SIG-M5 (cell line): ENCODE measurements around the gene DLEC1.

Source experiments
- DNase-seq: peaks from one replicate; lab custom pipeline; 2025; lab: John Stamatoyannopoulos, UW

DLEC1 gene, protein sequence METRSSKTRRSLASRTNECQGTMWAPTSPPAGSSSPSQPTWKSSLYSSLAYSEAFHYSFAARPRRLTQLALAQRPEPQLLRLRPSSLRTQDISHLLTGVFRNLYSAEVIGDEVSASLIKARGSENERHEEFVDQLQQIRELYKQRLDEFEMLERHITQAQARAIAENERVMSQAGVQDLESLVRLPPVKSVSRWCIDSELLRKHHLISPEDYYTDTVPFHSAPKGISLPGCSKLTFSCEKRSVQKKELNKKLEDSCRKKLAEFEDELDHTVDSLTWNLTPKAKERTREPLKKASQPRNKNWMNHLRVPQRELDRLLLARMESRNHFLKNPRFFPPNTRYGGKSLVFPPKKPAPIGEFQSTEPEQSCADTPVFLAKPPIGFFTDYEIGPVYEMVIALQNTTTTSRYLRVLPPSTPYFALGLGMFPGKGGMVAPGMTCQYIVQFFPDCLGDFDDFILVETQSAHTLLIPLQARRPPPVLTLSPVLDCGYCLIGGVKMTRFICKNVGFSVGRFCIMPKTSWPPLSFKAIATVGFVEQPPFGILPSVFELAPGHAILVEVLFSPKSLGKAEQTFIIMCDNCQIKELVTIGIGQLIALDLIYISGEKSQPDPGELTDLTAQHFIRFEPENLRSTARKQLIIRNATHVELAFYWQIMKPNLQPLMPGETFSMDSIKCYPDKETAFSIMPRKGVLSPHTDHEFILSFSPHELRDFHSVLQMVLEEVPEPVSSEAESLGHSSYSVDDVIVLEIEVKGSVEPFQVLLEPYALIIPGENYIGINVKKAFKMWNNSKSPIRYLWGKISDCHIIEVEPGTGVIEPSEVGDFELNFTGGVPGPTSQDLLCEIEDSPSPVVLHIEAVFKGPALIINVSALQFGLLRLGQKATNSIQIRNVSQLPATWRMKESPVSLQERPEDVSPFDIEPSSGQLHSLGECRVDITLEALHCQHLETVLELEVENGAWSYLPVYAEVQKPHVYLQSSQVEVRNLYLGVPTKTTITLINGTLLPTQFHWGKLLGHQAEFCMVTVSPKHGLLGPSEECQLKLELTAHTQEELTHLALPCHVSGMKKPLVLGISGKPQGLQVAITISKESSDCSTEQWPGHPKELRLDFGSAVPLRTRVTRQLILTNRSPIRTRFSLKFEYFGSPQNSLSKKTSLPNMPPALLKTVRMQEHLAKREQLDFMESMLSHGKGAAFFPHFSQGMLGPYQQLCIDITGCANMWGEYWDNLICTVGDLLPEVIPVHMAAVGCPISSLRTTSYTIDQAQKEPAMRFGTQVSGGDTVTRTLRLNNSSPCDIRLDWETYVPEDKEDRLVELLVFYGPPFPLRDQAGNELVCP (N-terminal part only)

DNA sequence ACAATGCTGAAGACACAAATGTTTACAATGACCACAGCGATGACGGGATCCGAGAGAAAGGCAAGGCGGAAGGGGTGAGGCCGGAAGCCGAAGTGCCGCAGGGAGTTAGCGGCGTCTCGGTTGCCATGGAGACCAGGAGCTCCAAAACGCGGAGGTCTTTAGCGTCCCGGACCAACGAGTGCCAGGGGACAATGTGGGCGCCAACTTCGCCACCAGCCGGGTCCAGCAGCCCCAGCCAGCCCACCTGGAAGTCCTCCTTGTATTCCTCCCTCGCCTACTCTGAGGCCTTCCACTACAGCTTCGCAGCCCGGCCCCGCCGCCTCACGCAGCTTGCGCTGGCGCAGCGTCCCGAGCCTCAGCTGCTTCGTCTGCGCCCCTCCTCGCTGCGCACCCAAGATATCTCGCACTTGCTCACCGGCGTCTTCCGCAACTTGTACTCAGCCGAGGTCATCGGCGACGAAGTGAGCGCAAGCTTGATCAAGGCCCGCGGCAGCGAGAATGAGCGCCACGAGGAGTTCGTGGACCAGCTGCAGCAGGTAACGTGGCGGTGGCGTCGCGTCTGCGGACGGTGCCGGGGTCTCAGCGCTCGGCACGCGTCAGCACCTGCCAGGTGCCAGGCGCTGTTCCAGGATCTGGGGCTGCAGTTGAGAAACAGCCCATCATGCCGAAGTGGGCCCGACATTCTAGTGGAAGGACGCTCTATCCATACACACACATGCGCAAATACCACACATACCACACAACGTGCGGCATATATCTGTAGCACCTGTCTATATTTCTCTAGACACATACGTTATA is at the start of gene DLEC1:
TSS of gene DLEC1 (plus strand) at position 108 of the 798 bp plus-strand sequence. CDS start at position 126, 18 bp downstream.
- DNase-seq = no peak

DNA sequence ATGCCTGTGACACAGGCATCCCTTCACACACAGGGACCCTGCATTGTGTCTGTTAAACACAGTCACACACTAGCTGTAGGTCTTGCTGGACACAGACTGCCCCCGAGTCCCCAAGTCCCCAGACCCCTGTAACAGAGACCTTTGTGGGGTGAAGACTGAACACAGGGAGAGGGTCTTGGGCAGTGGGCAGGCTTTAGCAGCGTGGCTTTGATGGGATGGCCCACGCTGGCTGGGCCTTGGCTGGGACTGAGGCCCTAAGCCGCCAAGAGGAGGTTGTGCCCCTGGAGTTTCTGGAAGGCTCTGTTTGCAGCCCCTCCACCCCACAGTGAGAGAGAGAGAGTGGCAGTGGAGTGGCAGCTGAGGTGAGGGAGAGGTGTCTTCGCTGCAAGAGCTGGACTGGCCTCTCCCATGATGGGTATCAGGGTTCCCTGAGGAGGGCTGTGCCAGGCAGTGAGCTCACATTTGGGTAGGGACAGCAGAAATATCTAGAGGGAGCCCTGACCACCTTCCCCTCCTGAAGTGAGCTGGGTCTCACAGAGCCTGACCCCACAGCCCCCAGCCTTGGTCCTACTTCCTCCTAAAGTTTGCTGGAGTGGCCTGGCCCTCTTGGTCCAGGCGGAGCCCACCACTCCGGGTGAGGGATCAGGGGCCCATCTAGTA is 49.1 kb upstream of the DLEC1 start:
- no peak for DNase-seq

DNA sequence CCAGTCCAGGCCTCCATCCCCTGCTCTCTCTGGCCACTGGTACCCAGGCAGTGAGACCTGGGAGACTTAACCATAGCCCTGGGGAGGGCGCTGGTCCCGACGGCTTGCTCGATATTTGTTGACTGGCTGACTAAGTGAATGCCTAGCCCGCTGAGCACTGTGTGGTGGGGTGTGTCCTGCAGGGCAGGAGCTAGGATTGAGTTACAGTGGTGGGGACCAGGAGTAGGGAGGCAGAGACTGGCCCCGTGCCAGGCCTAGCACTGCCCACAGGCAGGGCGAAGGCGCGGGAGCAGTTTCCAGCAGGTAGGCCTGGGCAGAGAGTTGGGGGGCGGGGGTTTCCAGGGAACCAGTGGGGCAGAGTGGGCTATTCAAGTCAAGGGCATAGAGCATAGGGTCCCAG is 48.5 kb upstream of the DLEC1 start, which contains the start of gene VILL:
TSS of gene VILL (plus strand) at position 260 of the 400 bp plus-strand sequence. CDS start 2,887 bp downstream, outside the sequence.
- DNase-seq = no peak

DNA sequence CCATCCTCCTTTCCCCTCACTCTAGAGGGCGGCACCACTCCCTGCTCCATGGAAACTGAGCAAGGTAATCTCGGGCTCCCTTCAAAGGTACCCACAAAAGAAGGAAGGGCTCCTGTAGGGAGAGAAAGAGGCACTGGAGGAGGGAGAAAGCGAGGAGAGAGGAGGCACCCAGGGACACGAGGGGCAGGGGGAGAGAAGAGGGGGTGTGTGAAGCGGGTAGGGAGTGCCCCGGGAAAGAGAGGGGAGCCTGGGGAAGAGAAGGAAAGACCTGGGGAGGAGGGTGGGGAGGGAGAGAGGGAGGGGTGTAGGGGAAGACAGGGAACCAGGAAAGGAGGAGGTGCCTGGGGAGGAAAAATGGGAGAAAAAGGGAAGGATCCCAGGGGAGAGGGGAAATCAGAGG is 47.9 kb upstream of the DLEC1 start:
- no peak for DNase-seq

DNA sequence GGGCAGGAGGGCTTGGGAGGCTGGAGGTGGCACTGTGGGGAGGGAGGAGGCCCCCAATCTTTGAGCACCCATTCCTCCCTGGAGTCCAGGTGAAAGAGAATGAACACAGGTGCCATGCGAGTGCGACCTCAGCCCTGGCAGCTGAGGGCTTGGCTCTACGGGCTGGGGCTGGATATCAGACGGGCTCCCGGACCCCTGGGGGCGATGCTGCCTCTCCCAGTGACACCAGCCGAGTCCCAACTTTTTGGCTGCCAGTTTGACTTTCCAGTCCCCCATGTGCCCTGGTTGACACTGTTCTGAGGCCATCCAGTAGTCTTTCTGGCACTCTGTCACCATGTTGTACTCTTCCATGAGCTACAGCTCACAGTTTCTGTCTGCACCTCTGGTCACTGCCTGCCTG is 47.2 kb upstream of the DLEC1 start:
- DNase-seq = no peak

DNA sequence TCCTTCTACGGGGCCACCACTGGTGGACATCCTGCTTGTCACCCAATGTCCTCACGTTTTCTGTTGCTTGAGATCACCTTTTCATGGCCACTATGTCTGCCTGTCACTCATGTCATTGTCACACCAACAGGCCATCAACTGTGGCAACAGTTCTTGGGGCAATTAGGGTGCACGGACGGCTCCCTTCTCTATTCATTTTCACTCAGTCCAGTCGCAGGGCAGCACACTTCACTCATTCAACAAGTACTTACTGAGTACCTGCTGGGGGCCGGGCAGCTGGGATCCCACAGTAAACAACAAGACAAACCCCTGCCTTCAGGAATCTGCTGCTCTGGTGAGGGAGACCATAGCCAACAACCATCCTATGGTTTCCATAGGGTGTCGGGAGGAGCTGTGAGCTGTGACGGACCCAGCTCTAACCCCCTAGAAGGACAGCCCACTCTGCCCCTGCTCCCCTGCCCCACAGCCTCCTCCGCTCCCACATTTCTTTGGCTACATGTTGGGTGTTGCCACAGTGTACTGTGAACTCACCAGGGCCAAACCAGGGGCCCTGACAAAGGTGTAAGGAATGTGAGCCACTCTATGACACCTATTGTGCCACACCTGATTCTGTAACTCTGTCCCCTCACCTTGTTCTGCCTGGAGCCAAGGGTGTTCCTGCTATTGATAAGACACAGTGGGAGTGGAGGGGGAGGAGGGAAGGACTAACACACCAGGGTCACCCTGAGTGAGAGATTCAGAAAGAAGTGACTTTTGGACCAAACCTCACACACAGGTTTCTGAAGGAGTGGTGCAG is 46.5 kb upstream of the DLEC1 start:
- no peak for DNase-seq

DNA sequence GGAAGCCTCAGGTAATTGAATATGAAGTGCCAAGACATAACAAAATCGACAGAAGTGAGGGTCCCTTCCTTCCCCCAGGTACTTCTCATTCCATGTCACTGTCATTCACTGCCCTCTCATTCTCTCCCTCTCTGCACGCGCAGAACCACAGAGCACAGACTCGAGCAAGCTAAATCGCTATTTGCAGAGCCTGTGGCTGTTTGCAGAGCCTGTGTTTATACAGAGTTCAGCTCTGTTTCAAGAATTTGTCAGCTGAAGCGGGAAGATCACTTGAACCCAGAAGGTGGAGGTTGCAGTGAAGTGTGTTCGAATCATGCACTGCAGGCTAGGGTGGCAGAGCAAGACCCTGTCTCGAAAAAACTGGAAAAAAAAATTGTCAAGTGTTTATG is 45.9 kb upstream of the DLEC1 start:
- no peak for DNase-seq

DNA sequence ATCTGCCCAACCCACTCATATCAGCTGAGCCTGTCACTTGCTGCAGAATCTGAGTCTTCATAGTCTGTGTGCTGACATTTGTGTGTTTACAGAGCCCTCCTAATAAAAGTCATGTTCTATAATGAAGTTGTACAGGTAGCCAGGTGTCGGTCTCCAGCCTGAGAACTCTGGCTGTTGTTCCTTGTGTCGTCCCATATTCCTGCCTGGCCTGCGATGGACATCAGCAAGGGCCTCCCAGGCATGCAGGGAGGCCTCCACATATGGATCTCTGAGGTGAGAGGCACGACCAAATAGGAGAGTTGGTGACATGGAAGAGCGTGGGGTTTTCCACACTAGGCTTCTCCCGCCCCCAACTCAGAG is 45.6 kb upstream of the DLEC1 start:
- no peak for DNase-seq

DNA sequence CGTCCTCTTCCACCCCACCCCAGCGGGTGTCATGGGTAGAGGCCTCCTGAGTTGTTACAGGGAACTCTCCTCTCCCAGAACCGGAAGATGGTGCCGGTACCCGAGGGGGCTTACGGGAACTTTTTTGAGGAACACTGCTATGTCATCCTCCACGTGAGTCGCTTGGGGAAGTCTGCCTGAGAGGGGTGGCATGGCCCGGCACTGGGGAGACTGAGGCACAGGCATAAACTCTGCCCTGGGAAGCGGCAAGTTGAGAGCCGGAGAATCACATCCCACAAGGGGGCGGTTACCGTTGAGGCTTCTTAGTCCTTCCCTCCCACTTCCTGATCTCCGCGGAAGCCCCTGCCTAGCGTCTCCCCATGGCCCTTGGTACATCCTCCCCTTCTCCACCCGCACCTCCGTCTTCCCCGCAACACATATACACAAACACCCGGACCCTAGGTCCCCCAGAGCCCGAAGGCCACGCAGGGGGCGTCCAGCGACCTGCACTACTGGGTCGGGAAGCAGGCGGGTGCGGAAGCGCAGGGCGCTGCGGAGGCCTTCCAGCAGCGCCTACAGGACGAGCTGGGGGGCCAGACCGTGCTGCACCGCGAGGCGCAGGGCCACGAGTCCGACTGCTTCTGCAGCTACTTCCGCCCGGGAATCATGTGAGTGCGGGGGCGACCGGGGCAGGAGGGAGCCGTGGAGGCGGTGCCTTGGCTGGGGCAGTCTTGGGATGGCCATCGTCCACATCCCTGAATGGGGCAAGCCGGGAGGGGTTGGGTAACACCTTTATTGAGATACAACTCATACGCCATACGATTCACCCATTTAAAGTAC is 45.0 kb upstream of the DLEC1 start:
- peak; percentile 34 for DNase-seq

DNA sequence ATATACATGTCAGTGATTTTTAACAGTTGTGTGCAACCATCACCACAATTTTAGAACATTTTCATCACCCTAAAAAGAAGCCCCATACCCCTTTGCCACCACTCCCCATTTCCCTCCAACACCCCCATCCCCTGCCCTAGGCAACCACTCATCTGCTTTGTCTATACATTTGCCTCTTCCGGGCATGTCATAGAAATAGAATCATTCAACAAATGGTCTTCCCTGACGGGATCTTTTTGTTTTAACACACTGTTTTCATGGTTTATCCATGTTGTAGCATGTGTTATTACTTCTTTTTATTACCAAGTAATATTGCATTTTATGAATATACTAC is 44.4 kb upstream of the DLEC1 start:
- no peak for DNase-seq

DNA sequence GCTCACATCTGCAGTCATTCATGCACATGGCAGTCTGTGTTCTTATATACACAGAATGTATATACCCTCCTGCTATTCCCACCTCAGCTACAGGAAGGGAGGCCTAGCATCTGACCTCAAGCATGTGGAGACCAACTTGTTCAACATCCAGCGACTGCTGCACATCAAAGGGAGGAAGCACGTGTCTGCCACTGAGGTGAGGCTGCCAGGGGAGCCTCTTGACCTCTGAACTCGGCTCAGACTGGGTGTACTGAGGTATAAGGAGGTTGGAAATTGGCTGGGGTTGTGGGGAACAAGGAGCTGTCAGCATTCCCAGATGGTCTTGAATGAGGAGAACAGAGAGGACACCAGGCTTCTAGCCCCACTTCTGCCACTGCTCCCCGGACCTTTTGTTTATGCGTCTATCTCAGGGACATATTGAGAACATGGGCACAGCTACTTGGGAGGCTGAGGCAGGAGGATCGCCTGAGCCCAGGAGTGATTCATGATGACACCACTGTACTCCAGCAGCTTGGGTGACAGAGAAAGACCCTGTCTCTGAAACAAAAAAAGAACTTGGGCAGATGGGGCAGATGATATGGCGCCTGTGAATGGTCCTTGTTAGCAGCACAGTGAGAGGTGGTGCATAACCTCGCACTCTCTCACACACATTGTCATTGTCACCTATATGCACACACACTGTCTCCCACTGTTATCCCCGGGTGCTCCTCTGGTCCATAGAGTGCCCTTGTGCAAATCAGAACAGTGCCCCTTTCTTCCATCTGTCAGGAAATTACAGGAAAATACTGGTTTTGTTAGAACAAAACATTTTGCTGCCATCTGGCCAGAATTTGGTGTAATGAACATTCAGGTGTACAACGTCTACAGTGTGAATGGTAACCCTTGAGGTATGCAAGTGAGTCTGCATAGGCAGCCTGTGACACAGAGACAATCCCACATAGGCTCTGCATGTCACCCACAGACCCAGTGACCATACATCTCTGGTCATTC is 43.1 kb upstream of the DLEC1 start:
- no peak for DNase-seq

DNA sequence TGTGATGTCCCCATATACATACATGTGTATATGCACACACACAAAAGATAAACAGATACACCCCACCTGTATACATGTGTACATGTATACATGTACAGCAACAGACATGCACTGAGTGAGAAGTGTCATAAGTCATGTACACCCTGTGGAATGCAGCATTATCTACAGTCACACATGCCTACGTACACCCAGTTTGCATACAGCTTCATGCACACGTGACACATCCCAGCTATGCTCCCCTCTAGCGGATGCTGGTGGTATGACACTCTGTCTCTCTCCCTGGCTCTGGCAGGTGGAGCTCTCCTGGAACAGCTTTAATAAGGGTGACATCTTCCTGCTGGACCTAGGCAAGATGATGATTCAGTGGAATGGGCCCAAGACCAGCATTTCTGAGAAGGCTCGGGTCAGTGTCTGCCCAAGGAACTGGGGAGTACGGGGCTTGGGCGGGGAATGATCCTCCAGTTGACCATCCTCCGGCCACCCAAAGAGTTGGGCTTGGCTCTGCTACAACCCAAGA is 42.2 kb upstream of the DLEC1 start:
- DNase-seq = peak; percentile 32

DNA sequence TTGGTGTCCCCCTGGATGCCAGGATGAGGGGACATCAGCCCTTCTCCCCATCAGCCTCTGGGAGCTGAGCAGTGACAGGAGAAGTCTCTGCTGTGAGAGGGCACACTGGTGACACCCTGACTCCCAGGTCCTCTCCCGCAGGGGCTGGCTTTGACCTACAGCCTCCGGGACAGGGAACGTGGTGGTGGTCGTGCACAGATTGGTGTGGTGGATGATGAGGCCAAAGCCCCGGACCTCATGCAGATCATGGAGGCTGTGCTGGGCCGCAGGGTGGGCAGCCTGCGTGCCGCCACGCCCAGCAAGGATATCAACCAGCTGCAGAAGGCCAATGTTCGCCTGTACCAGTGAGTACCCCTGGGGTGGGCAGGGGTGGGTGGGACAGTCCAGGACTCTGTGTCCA is 41.7 kb upstream of the DLEC1 start:
- DNase-seq = no peak

DNA sequence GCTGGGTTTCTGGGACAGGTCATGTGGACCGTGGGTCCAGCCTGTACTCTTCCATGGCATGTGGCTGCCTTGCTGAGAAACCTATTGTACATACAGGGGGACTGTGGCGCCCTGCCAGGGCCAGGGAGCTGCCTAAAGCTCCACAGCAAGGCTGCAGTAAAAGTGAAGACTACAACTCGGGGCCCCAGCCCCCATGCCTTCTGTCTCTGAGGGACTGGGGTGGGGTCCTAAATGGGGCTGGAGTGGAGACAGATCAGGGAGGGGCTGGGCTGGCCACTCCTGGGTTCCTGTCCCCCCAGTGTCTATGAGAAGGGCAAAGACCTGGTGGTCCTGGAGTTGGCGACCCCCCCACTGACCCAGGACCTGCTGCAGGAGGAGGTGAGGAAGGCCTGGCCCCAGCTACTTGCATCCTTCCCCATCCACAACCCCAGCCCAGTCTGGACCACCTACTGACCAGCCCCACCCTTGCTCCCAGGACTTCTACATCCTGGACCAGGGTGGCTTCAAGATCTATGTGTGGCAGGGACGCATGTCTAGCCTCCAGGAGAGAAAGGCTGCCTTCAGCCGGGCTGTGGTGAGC is 41.1 kb upstream of the DLEC1 start:
- DNase-seq = no peak

DNA sequence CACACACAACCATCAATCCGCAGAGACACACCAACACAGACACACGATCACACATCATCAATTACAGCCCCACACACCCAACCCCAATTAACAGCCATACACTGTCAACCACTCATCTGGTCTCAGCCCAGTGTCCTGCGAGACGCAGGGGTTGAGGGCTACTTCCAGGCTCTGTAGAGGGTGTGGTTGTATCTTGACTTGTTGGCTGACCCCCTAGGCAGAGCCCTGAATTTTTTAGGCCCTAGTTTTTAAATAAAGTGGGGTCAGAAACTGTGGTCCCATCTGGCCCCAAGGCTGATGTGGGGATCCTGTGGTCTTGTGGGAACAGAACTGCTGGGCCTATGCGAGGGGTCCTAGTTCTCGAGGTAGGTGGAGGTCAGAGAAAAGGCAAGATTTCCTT is 39.2 kb upstream of the DLEC1 start:
- no peak for DNase-seq

DNA sequence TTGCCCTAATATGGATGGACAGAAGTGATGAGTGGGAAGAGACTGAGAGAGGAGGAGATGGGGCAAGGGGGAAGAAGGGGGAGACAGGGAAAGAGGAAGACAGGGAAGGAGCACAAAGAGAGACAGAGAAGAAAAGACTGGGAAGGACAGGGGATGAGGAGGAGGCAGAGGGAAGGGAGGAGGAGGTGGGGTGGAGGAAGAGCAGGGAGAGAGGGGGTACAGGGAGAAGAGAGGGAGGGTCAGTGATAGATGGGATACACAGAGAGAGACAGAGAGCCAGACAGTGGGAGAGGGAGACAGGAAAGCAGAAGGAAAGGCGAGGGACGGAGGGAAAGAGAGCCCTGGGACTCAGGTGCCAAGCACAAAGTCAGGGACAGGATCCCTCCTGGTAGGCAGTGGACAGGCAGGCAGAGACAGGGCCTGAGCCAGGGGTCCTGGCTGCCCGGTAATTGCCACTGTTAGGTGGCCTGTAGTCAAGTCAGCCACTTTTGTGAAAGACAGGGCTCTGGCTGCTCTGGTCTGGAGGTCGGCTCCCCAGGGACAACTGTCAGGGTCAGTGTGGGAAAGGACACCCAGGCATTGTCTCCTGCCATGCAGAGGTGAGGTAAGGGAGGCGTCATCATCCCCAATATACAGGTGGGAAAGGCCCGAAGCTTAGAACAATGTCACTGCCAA is 38.6 kb upstream of the DLEC1 start:
- DNase-seq = no peak

DNA sequence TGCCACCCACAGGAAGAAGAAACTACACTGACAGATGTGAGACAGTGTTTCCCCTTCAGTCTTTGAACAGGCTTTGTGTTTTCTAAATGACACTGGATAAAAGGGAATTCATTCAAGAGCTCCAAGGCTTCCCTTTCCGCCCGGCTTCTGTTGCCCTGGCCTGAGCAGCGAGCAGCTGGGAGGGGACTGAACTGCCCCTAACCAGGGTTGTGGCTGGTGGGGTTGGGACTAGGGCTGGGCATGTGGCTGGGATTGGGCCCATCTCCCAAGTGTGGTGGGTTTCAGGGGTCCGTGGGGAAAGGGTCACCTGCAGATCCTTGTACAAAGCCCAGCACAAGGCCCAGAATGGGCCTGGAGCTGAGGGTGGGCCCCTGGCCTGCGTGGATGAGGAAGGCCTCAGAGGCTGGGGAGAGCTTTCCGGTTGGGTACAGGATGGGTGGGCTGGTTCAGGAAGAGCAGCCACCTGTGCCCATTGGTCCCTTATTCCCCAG is 38.0 kb upstream of the DLEC1 start:
- no peak for DNase-seq
